Fibroblast of mammary gland (primary cell): Measurements from ENCODE around the gene ELMO1.
A peak's percentile ranks its signal among the peaks of the same experiment; 100 is the strongest.

ENCODE experiments used
- DNase-seq: peaks from one replicate; pipeline ENCODE4 v3.0.0-alpha.2; 2010; ENCODE audit warnings: low read depth
- H3K4me3 ChIP-seq: 2 replicates; pipeline ENCODE4 v1.5.1; 2011; ENCODE audit warnings: low read depth, mild to moderate bottlenecking, low read length, moderate library complexity; ENCODE audit not compliant: control insufficient read depth
- CTCF ChIP-seq: conservative IDR thresholded peaks from 2 replicates; pipeline ENCODE4 v1.5.1; 2011; ENCODE audit warnings: low read depth, low read length, inconsistent platforms; ENCODE audit not compliant: control insufficient read depth, insufficient read depth

Gene ELMO1, protein sequence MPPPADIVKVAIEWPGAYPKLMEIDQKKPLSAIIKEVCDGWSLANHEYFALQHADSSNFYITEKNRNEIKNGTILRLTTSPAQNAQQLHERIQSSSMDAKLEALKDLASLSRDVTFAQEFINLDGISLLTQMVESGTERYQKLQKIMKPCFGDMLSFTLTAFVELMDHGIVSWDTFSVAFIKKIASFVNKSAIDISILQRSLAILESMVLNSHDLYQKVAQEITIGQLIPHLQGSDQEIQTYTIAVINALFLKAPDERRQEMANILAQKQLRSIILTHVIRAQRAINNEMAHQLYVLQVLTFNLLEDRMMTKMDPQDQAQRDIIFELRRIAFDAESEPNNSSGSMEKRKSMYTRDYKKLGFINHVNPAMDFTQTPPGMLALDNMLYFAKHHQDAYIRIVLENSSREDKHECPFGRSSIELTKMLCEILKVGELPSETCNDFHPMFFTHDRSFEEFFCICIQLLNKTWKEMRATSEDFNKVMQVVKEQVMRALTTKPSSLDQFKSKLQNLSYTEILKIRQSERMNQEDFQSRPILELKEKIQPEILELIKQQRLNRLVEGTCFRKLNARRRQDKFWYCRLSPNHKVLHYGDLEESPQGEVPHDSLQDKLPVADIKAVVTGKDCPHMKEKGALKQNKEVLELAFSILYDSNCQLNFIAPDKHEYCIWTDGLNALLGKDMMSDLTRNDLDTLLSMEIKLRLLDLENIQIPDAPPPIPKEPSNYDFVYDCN

GRCh38 chr7:37448636-37449361 lies at the start of gene ELMO1:
ELMO1 (minus strand) TSS chr7:37448864; CDS start chr7:37342690, 106,174 bp downstream.
- TF ChIP-seq CTCF, result peak; percentile 27
- peak within 1 kb of the TSS; percentile 30 for H3K4me3 ChIP-seq
- DNase-seq, result peak; percentile 46

- no peak for TF ChIP-seq CTCF
- H3K4me3 ChIP-seq, result no peak overlapping the region
- no peak for DNase-seq
Measured at GRCh38 chr7:37497576-37497975, 48.9 kb upstream of the ELMO1 start.

DNA sequence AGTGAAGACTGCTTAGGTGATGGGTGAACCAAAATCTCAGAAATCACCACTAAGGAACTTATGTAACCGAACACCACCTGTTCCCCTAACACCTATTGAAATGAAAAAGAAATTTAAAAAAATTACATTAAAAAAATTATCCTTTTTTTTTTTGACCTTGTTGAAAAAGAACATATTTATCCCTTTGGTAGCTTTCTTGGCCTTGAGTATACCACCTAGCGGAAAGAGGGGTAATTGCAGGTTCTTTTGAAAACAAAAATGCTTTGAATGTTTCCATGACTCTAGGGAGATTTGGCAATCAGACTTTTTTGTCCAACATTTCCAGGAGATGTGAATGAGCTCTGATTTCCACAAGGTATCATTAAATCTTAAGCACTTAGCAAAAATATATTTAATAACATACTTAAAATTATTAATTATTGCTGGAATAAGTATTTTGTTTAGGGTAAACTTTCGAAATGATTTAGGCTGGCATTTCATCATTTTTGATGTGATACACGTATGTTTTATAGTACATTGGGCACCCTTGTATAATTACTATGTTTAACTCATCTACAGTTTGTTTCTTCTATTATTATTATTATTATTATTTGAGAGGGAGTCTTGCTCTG lies 47.0 kb upstream of the ELMO1 start:
- peak; percentile 47 for DNase-seq
- peak; percentile 78 for TF ChIP-seq CTCF
- H3K4me3 ChIP-seq, result no peak overlapping the region

DNA sequence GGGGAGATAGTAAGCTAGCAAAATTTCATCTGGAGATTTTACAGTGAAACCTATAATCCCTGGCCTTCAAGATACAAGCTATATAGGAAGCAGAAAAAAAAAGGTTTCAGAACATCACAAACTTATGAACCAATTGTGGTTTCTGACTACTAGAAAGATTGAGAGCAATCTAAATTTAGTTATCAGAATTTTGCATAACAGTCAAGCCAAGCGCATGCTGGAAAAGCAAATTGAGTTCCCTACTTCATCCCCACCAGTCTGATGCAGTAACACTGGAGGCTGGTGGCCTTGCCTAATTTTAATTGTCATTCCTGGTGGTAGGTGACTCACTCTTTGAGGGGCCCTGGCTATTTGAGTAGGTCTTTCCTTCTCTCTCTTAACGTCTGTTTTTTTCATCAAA lies 46.3 kb upstream of the ELMO1 start:
- no peak for TF ChIP-seq CTCF
- no peak overlapping the region for H3K4me3 ChIP-seq
- no peak for DNase-seq

- H3K4me3 ChIP-seq, result no peak overlapping the region
- DNase-seq, result no peak
- no peak for TF ChIP-seq CTCF
Measured at GRCh38 chr7:37493810-37494209, 45.1 kb upstream of the ELMO1 start.

DNA sequence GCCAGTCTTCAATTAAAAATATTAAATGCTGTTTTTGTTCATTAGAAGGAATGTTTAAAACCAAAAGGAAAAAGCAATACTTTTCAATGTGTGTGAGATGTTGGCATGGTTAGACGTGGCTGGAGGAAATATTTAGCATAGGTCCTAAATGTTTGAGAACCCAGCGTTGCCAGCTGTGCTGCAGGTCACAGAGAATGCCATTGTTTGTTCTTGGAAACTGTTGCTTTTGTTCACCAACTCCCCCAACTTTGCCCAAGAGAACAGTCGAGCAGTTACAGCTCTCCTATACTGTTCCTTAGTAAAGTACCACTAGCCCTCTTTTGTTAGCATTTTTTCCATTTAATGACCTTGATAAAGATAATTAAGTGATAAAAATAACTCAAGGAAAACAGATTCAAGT lies 44.5 kb upstream of the ELMO1 start:
- no peak for TF ChIP-seq CTCF
- no peak for DNase-seq
- no peak overlapping the region for H3K4me3 ChIP-seq
